GM04504 (cell line): ENCODE measurements around the gene SULF2.
"Not testable (repeated sequence)": the region's sequence is repeated elsewhere in the genome, so short reads cannot be mapped to it uniquely, and the experiment has no call there.

Experiments used
- DNase-seq: peaks from one replicate; pipeline ENCODE4 v3.0.0-alpha.2; 2012; ENCODE audit warnings: low read depth

The SULF2 gene

GRCh38 chr20:47785311-47785853 lies at the start of gene SULF2:
SULF2 (minus strand) TSS chr20:47785481; CDS start chr20:47757363, 28,118 bp downstream.
- no peak for DNase-seq

GRCh38 chr20:47831675-47832074 lies 46.4 kb upstream of the SULF2 start:
- DNase-seq = not testable (repeated sequence)

- not testable (repeated sequence) for DNase-seq
Observed at GRCh38 chr20:47826716-47827115, 41.4 kb upstream of the SULF2 start.

- not testable (repeated sequence) for DNase-seq
Observed at GRCh38 chr20:47826006-47826405, 40.7 kb upstream of the SULF2 start.

- no peak for DNase-seq
Observed at GRCh38 chr20:47825011-47825762, 39.9 kb upstream of the SULF2 start.

- not testable (repeated sequence) for DNase-seq
Observed at GRCh38 chr20:47823941-47824340, 38.7 kb upstream of the SULF2 start.

GRCh38 chr20:47821481-47822100 lies 36.3 kb upstream of the SULF2 start:
- DNase-seq = no peak

- no peak for DNase-seq
Observed at GRCh38 chr20:47818996-47819609, 33.8 kb upstream of the SULF2 start.

GRCh38 chr20:47818466-47818865 lies 33.2 kb upstream of the SULF2 start:
- no peak for DNase-seq

- DNase-seq = no peak
Observed at GRCh38 chr20:47818016-47818415, 32.7 kb upstream of the SULF2 start.

GRCh38 chr20:47817573-47817972 lies 32.3 kb upstream of the SULF2 start:
- DNase-seq = no peak

- DNase-seq = no peak
Observed at GRCh38 chr20:47816487-47817451, 31.5 kb upstream of the SULF2 start.

GRCh38 chr20:47815866-47816265 lies 30.6 kb upstream of the SULF2 start:
- DNase-seq = no peak

GRCh38 chr20:47815416-47815806 lies 30.1 kb upstream of the SULF2 start:
- no peak for DNase-seq

- DNase-seq = no peak
Observed at GRCh38 chr20:47814632-47815415, 29.5 kb upstream of the SULF2 start.

GRCh38 chr20:47810721-47811347 lies 25.6 kb upstream of the SULF2 start:
- DNase-seq = no peak

GRCh38 chr20:47810116-47810677 lies 24.9 kb upstream of the SULF2 start:
- DNase-seq = no peak

GRCh38 chr20:47809161-47809960 lies 24.1 kb upstream of the SULF2 start:
- no peak for DNase-seq

- no peak for DNase-seq
Observed at GRCh38 chr20:47805951-47806350, 20.7 kb upstream of the SULF2 start.
